CD4-positive, alpha-beta T cell treated with Interleukin-4 for 4 hours (primary cell): ENCODE results near the gene SRGAP2B.
"Not testable (repeated sequence)": the region's sequence is repeated elsewhere in the genome, so short reads cannot be mapped to it uniquely, and the experiment has no call there.

ENCODE experiments used
- DNase-seq: peaks from one replicate; pipeline ENCODE4 v3.0.0-alpha.2; 2020

Gene SRGAP2B

GRCh38 chr1:145082483-145083255 is 12.5 kb downstream of the SRGAP2B start:
- DNase-seq, result not testable (repeated sequence)

- not testable (repeated sequence) for DNase-seq
These were observed 14.9 kb downstream of the SRGAP2B start for GRCh38 chr1:145080193-145080592.

GRCh38 chr1:145079737-145080136 is 15.4 kb downstream of the SRGAP2B start:
- not testable (repeated sequence) for DNase-seq

GRCh38 chr1:145078787-145079370 is 16.2 kb downstream of the SRGAP2B start:
- not testable (repeated sequence) for DNase-seq

- DNase-seq, result not testable (repeated sequence)
These were observed 17.0 kb downstream of the SRGAP2B start for GRCh38 chr1:145077872-145078786.

GRCh38 chr1:145076877-145077276 is 18.3 kb downstream of the SRGAP2B start:
- not testable (repeated sequence) for DNase-seq

GRCh38 chr1:145074021-145074559 is 21.0 kb downstream of the SRGAP2B start:
- DNase-seq, result not testable (repeated sequence)

GRCh38 chr1:145071569-145071968 is 23.6 kb downstream of the SRGAP2B start:
- not testable (repeated sequence) for DNase-seq

- not testable (repeated sequence) for DNase-seq
These were observed 28.6 kb downstream of the SRGAP2B start for GRCh38 chr1:145066486-145066885.

- not testable (repeated sequence) for DNase-seq
These were observed 29.8 kb downstream of the SRGAP2B start for GRCh38 chr1:145065194-145065826.

- DNase-seq, result not testable (repeated sequence)
These were observed 31.0 kb downstream of the SRGAP2B start for GRCh38 chr1:145063941-145064648.

- DNase-seq, result not testable (repeated sequence)
These were observed 31.8 kb downstream of the SRGAP2B start for GRCh38 chr1:145063285-145063684.

- DNase-seq, result not testable (repeated sequence)
These were observed 36.9 kb downstream of the SRGAP2B start for GRCh38 chr1:145058184-145058583.

GRCh38 chr1:145055217-145055760 is 39.8 kb downstream of the SRGAP2B start:
- not testable (repeated sequence) for DNase-seq

- not testable (repeated sequence) for DNase-seq
These were observed 41.7 kb downstream of the SRGAP2B start for GRCh38 chr1:145053428-145053827.

GRCh38 chr1:145052019-145052776 is 42.9 kb downstream of the SRGAP2B start:
- not testable (repeated sequence) for DNase-seq

- not testable (repeated sequence) for DNase-seq
These were observed 46.8 kb downstream of the SRGAP2B start for GRCh38 chr1:145048181-145048856.

- not testable (repeated sequence) for DNase-seq
These were observed 47.6 kb downstream of the SRGAP2B start for GRCh38 chr1:145047553-145047952.

GRCh38 chr1:145045571-145046273 is 49.4 kb downstream of the SRGAP2B start:
- not testable (repeated sequence) for DNase-seq
